ENCODE measurements around the gene TBC1D30.

Gene TBC1D30

GRCh38 chr12:64912516-64913255 lies 88.2 kb downstream of the TBC1D30 start:
- DNase-seq: no peak

- DNase-seq: no peak
Observed at GRCh38 chr12:64915242-64915641, 90.8 kb downstream of the TBC1D30 start.

GRCh38 chr12:64916411-64917261 lies 92.2 kb downstream of the TBC1D30 start:
- no peak for DNase-seq

GRCh38 chr12:64918344-64918743 lies 93.9 kb downstream of the TBC1D30 start:
- no peak for DNase-seq

- DNase-seq: no peak
Observed at GRCh38 chr12:64918801-64919200, 94.4 kb downstream of the TBC1D30 start.

- no peak for DNase-seq
Observed at GRCh38 chr12:64922853-64923252, 98.4 kb downstream of the TBC1D30 start.

GRCh38 chr12:64923536-64923935 lies 99.1 kb downstream of the TBC1D30 start:
- no peak for DNase-seq

Data from NCI-H510A (cell line).